Measurements from ENCODE around the gene SYTL2. TPM values are rescaled to one million over a fixed set of nuclear protein-coding genes. Genes with fewer than 3 reads are reported as not detected.

Gene SYTL2
- polyA plus RNA-seq, 1 of the 3 experiments (the other 2 are of a cell fraction) = 36.0 TPM

DNA sequence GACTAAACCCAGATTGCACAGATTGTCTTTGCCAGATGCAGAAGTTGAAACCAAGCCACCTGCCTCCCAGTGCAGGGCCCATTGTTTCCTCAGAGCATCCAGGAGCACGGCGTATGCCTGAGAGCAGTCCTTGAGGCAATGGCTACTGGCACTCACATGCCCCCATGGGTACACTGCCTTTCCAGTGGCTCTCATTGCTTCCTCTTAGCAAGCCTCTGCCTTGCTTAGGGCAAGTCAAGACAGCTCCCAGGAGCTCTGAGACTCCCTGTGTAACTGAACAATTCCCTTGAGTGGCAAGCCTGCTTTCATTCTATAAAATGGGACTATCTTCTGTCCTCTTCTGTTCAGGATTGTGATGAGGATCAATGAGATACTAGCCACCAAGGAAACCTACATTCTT lies 4.1 kb downstream of the SYTL2 start:
- POLR2A ChIA-PET = no interaction called here
- Histone ChIP-seq H3K9me3 (no peaks in the 10 kb centered on the region), H3K4me2 (no peak overlapping the region), H3K36me3 (replicated peaks in 1 of 2; ENCODE audit: control insufficient read depth in 1 of 2, insufficient read depth in 2 of 2, low read length in 1 of 2) (no peaks in the 10 kb centered on the region), H3K4me3 (ENCODE audit: low read depth in 2 of 2, low read length in 1 of 2) (no peak overlapping the region), H4K20me1 (ENCODE audit: insufficient read depth) (no peaks in the 10 kb centered on the region), H3K27ac (ENCODE audit: low read depth in 2 of 2, low read length in 1 of 2) (no peak overlapping the region), H3K9me2 (no peaks in the 10 kb centered on the region), H3K27me3 (ENCODE audit: insufficient read depth) (no peaks in the 10 kb centered on the region), H2AFZ (ENCODE audit: low read depth) (no peak overlapping the region), H3F3A (replicated peaks; ENCODE audit: insufficient read depth) (peaks cover 6% of the 10 kb centered on the region), H3K79me2 (ENCODE audit: insufficient read depth) (no peaks in the 10 kb centered on the region), H3K9ac (no peak overlapping the region), H3K4me1 (ENCODE audit: control insufficient read depth in 1 of 2, insufficient read depth in 2 of 2, low read depth in 1 of 2, low read length in 1 of 2) (peaks cover 10 to 13% of the 10 kb centered on the region in 2 experiments; a peak in 3 of 4 replicates)
- CTCF ChIA-PET = no interaction called here
- DNase-seq = no peak
- WGBS (ENCODE audit: low lambda C conversion rate) = 100% methylated on average over 2 of the region's 2 CpGs
- TF ChIP-seq GATA2 (CRISPR knock-in tag; IDR thresholded peaks at IDR 0.05) (no peak), FOSL2 (IDR thresholded peaks at IDR 0.05; ENCODE audit: borderline replicate concordance, low read depth) (no peak), ELF1 (IDR thresholded peaks at IDR 0.05) (no peak), EP300 (IDR thresholded peaks at IDR 0.05; ENCODE audit: borderline replicate concordance in 1 of 2, low read depth in 1 of 2, low read length in 1 of 2) (no peak)
- TF ChIP-seq, protein P1, sequence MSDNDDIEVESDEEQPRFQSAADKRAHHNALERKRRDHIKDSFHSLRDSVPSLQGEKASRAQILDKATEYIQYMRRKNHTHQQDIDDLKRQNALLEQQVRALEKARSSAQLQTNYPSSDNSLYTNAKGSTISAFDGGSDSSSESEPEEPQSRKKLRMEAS (IDR thresholded peaks at IDR 0.05; ENCODE audit: low read depth) = no peak
- TF ChIP-seq, protein P2, sequence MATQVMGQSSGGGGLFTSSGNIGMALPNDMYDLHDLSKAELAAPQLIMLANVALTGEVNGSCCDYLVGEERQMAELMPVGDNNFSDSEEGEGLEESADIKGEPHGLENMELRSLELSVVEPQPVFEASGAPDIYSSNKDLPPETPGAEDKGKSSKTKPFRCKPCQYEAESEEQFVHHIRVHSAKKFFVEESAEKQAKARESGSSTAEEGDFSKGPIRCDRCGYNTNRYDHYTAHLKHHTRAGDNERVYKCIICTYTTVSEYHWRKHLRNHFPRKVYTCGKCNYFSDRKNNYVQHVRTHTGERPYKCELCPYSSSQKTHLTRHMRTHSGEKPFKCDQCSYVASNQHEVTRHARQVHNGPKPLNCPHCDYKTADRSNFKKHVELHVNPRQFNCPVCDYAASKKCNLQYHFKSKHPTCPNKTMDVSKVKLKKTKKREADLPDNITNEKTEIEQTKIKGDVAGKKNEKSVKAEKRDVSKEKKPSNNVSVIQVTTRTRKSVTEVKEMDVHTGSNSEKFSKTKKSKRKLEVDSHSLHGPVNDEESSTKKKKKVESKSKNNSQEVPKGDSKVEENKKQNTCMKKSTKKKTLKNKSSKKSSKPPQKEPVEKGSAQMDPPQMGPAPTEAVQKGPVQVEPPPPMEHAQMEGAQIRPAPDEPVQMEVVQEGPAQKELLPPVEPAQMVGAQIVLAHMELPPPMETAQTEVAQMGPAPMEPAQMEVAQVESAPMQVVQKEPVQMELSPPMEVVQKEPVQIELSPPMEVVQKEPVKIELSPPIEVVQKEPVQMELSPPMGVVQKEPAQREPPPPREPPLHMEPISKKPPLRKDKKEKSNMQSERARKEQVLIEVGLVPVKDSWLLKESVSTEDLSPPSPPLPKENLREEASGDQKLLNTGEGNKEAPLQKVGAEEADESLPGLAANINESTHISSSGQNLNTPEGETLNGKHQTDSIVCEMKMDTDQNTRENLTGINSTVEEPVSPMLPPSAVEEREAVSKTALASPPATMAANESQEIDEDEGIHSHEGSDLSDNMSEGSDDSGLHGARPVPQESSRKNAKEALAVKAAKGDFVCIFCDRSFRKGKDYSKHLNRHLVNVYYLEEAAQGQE (IDR thresholded peaks at IDR 0.05; ENCODE audit: low read depth, low read length) = no peak

- Histone ChIP-seq H3K27ac (ENCODE audit: low read depth in 2 of 2, low read length in 1 of 2) (no peak overlapping the region), H3K27me3 (ENCODE audit: insufficient read depth) (no peaks in the 10 kb centered on the region), H3F3A (replicated peaks; ENCODE audit: insufficient read depth) (peaks cover 6% of the 10 kb centered on the region), H2AFZ (ENCODE audit: low read depth) (no peak overlapping the region), H3K4me1 (ENCODE audit: control insufficient read depth in 1 of 2, insufficient read depth in 2 of 2, low read depth in 1 of 2, low read length in 1 of 2) (peaks cover 10 to 11% of the 10 kb centered on the region in 2 experiments; a peak in 3 of 4 replicates), H3K36me3 (replicated peaks in 1 of 2; ENCODE audit: control insufficient read depth in 1 of 2, insufficient read depth in 2 of 2, low read length in 1 of 2) (no peaks in the 10 kb centered on the region), H3K79me2 (ENCODE audit: insufficient read depth) (no peaks in the 10 kb centered on the region), H3K9me3 (no peaks in the 10 kb centered on the region), H3K4me3 (ENCODE audit: low read depth in 2 of 2, low read length in 1 of 2) (no peak overlapping the region), H4K20me1 (ENCODE audit: insufficient read depth) (no peaks in the 10 kb centered on the region), H3K4me2 (no peak overlapping the region), H3K9me2 (no peaks in the 10 kb centered on the region), H3K9ac (no peak overlapping the region)
- CTCF ChIA-PET = no interaction called here
- TF ChIP-seq FOSL2 (IDR thresholded peaks at IDR 0.05; ENCODE audit: borderline replicate concordance, low read depth) (no peak), ELF1 (IDR thresholded peaks at IDR 0.05) (no peak), SMC3 (IDR thresholded peaks at IDR 0.05; ENCODE audit: low read depth, low read length) (no peak), GABPA (IDR thresholded peaks at IDR 0.05; ENCODE audit: low read depth) (no peak), RXRA (IDR thresholded peaks at IDR 0.05; ENCODE audit: borderline replicate concordance, low read depth) (no peak)
- TF ChIP-seq, protein P1 (IDR thresholded peaks at IDR 0.05; ENCODE audit: low read depth) = no peak
- POLR2A ChIA-PET = no interaction called here
- DNase-seq = no peak
Observed at GRCh38 chr11:85806016-85806415, 4.9 kb downstream of the SYTL2 start.

All from SK-N-SH (cell line).